Measurements from ENCODE around the gene BMF. TPM values are rescaled to one million over a fixed set of nuclear protein-coding genes. Genes with fewer than 3 reads are reported as not detected.
"Not testable (repeated sequence)": the region's sequence is repeated elsewhere in the genome, so short reads cannot be mapped to it uniquely, and the experiment has no call there.

Gene BMF
- total RNA-seq, 6 donors from 2014 or later: 9.9 to 118 (median 26.2) TPM

DNA sequence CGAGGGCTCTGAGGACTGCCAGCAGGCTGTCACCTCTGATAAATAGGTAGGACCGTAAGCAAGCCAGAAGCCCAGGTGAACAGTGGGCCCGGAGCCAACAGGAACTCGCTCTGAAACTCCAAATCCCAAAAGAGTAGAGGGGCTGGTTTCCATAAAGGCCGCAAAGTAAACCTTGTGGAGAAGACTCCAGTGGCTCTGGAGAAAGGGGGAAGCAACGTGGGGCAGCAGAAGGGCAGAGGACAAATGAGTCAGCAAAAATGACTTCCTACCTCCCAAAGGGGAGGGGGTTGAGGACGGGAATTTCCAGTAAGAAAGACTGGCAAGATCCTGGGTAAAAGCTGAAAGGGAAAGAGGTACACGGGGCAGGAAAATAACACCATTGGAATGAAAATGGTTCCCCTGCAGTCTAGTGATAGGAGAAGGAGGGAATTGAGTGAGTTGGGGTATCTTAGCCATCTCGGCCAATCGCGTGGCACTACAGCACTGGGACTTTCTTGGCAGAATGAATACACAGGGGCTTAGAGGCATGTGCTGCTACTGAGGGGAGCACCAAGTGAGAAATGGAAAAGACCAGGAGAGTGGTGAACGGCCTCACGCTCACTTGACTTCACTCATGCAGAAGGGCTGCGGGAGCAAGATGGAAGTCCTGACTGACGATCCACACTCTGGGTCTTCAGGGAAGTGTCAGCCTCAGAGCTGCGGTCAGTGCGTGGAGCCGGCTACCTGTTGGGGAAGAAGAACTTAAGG, 33.2 kb downstream of the BMF start:
- ATAC-seq (ENCODE audit: low FRiP score in 2 of 2): peak; percentile 39 to 44

DNA sequence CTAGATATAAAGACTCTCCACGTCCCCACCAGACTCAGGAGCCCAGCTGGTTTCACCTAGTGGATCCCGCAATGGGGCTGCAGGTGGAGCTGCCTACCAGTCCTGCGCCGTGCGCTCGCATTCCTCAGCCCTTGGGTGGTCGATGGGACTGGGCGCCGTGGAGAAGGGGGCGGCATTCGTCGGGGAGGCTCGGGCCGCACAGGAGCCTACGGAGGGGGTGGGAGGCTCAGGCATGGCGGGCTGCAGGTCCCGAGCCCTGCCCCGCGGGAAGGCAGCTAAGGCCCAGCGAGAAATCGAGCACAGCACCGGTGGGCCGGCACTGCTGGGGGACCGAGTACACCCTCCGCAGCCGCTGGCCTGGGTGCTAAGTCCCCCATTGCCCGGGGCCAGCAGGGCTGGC, 34.0 kb downstream of the BMF start:
- peak in 1 of 2 donors; percentile 72 for DNase-seq
- ATAC-seq (ENCODE audit: low FRiP score in 2 of 2): not testable (repeated sequence)

More for the DNA sequence above, 33.2 kb downstream of the BMF start:
- WGBS, 2 donors: 51 to 67% methylated on average over 17 to 18 of the region's 18 CpGs
- Histone ChIP-seq H3K27ac (peak overlapping the region; percentile 50 to 84 (median 61)), H3K4me3 (peak overlapping the region in 1 of 4 donors; percentile 10), H3K36me3 (no peaks in the 10 kb centered on the region), H3K27me3 (no peaks in the 10 kb centered on the region), H3K9me3 (no peaks in the 10 kb centered on the region), H3K4me1 (peaks cover 9 to 19% (median 11%) of the 10 kb centered on the region in 4 donors)
- DNase-seq: no peak
- TF ChIP-seq EP300 (IDR thresholded peaks at IDR 0.05): peak in 1 of 4 donors; percentile 3
- no peak for TF ChIP-seq POLR2AphosphoS5 (IDR thresholded peaks at IDR 0.05)

GRCh38 chr15:40073716-40074490, 34.8 kb downstream of the BMF start:
- H3K36me3 ChIP-seq; H3K27ac ChIP-seq; DNase-seq; H3K4me3 ChIP-seq; H3K27me3 ChIP-seq; H3K9me3 ChIP-seq; ATAC-seq (ENCODE audit: low FRiP score in 2 of 2): not testable (repeated sequence)
- peaks cover 22 to 25% (median 23%) of the 10 kb centered on the region in 4 donors for H3K4me1 ChIP-seq
- WGBS, 2 donors: 78 to 82% methylated on average over 30 to 32 of the region's 34 CpGs

More for the DNA sequence above, 34.0 kb downstream of the BMF start:
- not testable (repeated sequence) for H3K4me3 ChIP-seq, H3K36me3 ChIP-seq, H3K9me3 ChIP-seq, H3K27me3 ChIP-seq
- 94% methylated on average over 10 of the region's 27 CpGs; no CpG with 5 or more reads in 1 of the 2 donors for WGBS, 2 donors
- Histone ChIP-seq H3K4me1 (peaks cover 14 to 17% (median 16%) of the 10 kb centered on the region in 4 donors), H3K27ac (peak overlapping the region in 2 of 4 donors; percentile 50 to 84)

DNA sequence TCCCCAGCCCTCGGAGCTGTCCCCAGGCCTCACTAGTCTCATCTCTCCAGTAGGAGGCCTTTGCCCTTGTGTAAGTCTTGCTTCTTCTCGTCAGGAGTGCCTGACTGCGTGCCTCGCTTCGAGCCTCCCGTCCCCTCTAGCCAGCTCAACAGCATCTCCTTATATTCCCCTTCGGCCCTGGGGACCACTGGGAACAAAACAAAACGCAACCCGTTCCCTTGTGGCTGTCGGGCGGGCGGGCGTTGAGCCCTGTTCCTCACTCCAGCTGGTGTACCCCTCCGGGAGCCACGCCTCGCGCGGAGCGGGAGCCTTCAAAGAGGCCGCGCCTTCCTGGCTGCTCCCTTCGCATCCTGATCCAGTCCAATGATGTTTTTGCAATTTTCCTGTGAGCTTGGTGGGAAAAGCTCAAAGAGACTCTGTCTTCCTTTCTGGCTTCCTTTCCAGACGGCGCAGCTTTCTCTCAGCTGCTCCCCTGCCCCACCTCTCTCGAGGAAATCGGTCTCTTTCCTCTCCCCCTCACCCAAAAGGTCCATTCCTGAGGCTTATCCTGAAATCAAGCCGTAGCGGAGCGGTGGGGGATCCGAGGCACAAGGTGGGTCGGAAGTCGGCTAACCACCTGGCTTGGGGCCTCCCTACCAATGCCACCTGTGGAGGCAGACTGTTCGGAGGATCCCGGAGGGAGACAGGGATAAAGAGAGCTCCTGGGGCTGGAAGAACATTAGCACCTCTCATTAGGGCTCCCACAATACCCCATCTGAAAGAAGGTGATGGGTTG, 36.3 kb downstream of the BMF start:
- 61 to 75% methylated on average over 33 to 34 of the region's 34 CpGs for WGBS, 2 donors
- Histone ChIP-seq H3K27me3 (no peaks in the 10 kb centered on the region), H3K4me1 (peaks cover 25 to 34% (median 31%) of the 10 kb centered on the region in 4 donors), H3K4me3 (no peak overlapping the region), H3K36me3 (no peaks in the 10 kb centered on the region), H3K9me3 (no peaks in the 10 kb centered on the region), H3K27ac (no peak overlapping the region)
- TF ChIP-seq POLR2A (IDR thresholded peaks at IDR 0.05) (no peak), POLR2AphosphoS5 (IDR thresholded peaks at IDR 0.05) (no peak), CTCF (IDR thresholded peaks at IDR 0.05) (no peak), EP300 (IDR thresholded peaks at IDR 0.05) (no peak)
- DNase-seq: peak in 1 of 2 donors; percentile 79
- peak in 1 of 2 donors; percentile 38 for ATAC-seq (ENCODE audit: low FRiP score in 2 of 2)

GRCh38 chr15:40070608-40071218, 38.0 kb downstream of the BMF start:
- H3K4me1 ChIP-seq: peaks cover 25 to 34% (median 30%) of the 10 kb centered on the region in 4 donors
- WGBS, 2 donors: 93 to 95% methylated on average over 8 of the region's 8 CpGs
- no peaks in the 10 kb centered on the region for H3K36me3 ChIP-seq
- TF ChIP-seq POLR2AphosphoS5 (IDR thresholded peaks at IDR 0.05) (no peak), EP300 (IDR thresholded peaks at IDR 0.05) (no peak), CTCF (IDR thresholded peaks at IDR 0.05) (no peak), POLR2A (IDR thresholded peaks at IDR 0.05) (no peak)
- ATAC-seq (ENCODE audit: low FRiP score in 2 of 2) (no peak), DNase-seq (no peak)
- H3K9me3 ChIP-seq: no peaks in the 10 kb centered on the region
- H3K27me3 ChIP-seq: no peaks in the 10 kb centered on the region
- no peak overlapping the region for H3K4me3 ChIP-seq
- no peak overlapping the region for H3K27ac ChIP-seq

Measured in upper lobe of left lung (tissue), 6 donors.